ENCODE data around the gene CHST8. TPM values are rescaled to one million over a fixed set of nuclear protein-coding genes. Genes with fewer than 3 reads are reported as not detected.

Gene CHST8
- total RNA-seq, 1 donor from 2014 or later: 3.0 TPM

- no peak for DNase-seq (ENCODE audit: low spot score, unreplicated experiment)
- Mint-ChIP-seq H3K4me3 (ENCODE audit: low read depth) (no peak overlapping the region), H3K27me3 (no peaks in the 10 kb centered on the region), H3K27ac (no peak overlapping the region), H3K4me1 (ENCODE audit: low read depth) (no peaks in the 10 kb centered on the region), H3K36me3 (ENCODE audit: insufficient read depth) (no peaks in the 10 kb centered on the region), H3K9me3 (ENCODE audit: low read depth) (peaks cover 6% of the 10 kb centered on the region)
- TF ChIP-seq CTCF (IDR thresholded peaks at IDR 0.05; ENCODE audit: unreplicated experiment): no peak
Observed at GRCh38 chr19:33705860-33706259, 84.1 kb downstream of the CHST8 start.

GRCh38 chr19:33706631-33707030 lies 84.9 kb downstream of the CHST8 start:
- DNase-seq (ENCODE audit: low spot score, unreplicated experiment): no peak
- Mint-ChIP-seq H3K36me3 (ENCODE audit: insufficient read depth) (no peaks in the 10 kb centered on the region), H3K27ac (no peak overlapping the region), H3K9me3 (ENCODE audit: low read depth) (peaks cover 6% of the 10 kb centered on the region), H3K27me3 (no peaks in the 10 kb centered on the region), H3K4me1 (ENCODE audit: low read depth) (no peaks in the 10 kb centered on the region), H3K4me3 (ENCODE audit: low read depth) (no peak overlapping the region)
- no peak for TF ChIP-seq CTCF (IDR thresholded peaks at IDR 0.05; ENCODE audit: unreplicated experiment)

- TF ChIP-seq CTCF (IDR thresholded peaks at IDR 0.05; ENCODE audit: unreplicated experiment): no peak
- Mint-ChIP-seq H3K27me3 (peaks cover 3% of the 10 kb centered on the region), H3K4me1 (ENCODE audit: low read depth) (no peaks in the 10 kb centered on the region), H3K27ac (no peak overlapping the region), H3K4me3 (ENCODE audit: low read depth) (no peak overlapping the region), H3K36me3 (ENCODE audit: insufficient read depth) (no peaks in the 10 kb centered on the region), H3K9me3 (ENCODE audit: low read depth) (peaks cover 6% of the 10 kb centered on the region)
- DNase-seq (ENCODE audit: low spot score, unreplicated experiment): no peak
Observed at GRCh38 chr19:33712268-33712667, 90.5 kb downstream of the CHST8 start.

GRCh38 chr19:33713194-33713593 lies 91.4 kb downstream of the CHST8 start:
- Mint-ChIP-seq H3K4me1 (ENCODE audit: low read depth) (no peaks in the 10 kb centered on the region), H3K4me3 (ENCODE audit: low read depth) (no peak overlapping the region), H3K36me3 (ENCODE audit: insufficient read depth) (no peaks in the 10 kb centered on the region), H3K9me3 (ENCODE audit: low read depth) (peaks cover 6% of the 10 kb centered on the region), H3K27me3 (peaks cover 3% of the 10 kb centered on the region), H3K27ac (no peak overlapping the region)
- DNase-seq (ENCODE audit: low spot score, unreplicated experiment): no peak
- no peak for TF ChIP-seq CTCF (IDR thresholded peaks at IDR 0.05; ENCODE audit: unreplicated experiment)

GRCh38 chr19:33714149-33714548 lies 92.4 kb downstream of the CHST8 start:
- no peak for DNase-seq (ENCODE audit: low spot score, unreplicated experiment)
- TF ChIP-seq CTCF (IDR thresholded peaks at IDR 0.05; ENCODE audit: unreplicated experiment): no peak
- no peaks in the 10 kb centered on the region for H3K36me3 Mint-ChIP-seq (ENCODE audit: insufficient read depth)
- H3K4me1 Mint-ChIP-seq (ENCODE audit: low read depth): no peaks in the 10 kb centered on the region
- H3K27ac Mint-ChIP-seq: no peak overlapping the region
- H3K9me3 Mint-ChIP-seq (ENCODE audit: low read depth): peaks cover 6% of the 10 kb centered on the region
- peaks cover 6% of the 10 kb centered on the region for H3K27me3 Mint-ChIP-seq
- no peak overlapping the region for H3K4me3 Mint-ChIP-seq (ENCODE audit: low read depth)
